ENCODE data around the gene DNAJC3. TPM values are rescaled to one million over a fixed set of nuclear protein-coding genes. Genes with fewer than 3 reads are reported as not detected.

Gene DNAJC3
- total and polyA plus RNA-seq, 2 of the 8 experiments (the other 6 are each of a cell fraction or from before 2014, with no cell fraction given) = 4.3 to 24.1 TPM

DNA sequence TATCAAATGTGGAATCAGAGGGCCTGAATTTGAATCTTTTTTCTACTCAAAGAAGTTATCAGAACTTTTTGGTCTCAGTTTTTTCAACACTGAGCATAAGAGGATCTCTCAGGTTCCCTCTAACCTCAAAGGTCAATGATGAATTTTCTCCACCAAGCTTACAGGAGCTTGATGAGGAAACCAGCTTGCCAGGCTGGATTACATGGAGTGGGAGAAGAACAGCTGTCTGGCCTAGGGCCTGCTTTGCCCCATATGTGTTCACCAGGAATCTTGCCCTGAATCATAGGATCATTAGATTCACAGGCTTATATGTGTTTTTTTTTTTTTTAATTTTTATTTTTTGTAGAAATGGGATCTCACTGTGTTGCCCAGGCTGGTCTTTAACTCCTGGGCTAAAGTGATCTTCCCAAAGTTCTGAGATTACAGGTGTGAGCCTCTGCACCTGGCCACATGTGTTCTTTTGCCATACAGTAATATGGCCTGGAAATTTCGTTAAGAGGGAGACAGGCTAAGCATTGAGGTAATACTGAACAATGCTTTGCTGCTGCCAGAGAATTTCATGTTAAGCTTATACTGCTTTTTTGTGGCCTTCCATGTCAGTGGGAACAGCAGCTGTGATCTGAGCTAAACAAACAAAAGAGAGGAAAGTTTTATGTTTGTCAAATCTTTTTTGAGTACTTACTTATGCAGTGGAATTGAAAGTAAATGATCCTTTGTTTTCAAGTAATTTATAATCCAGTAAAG is 110.6 kb downstream of the DNAJC3 start:
- no peak for FAIRE-seq

More for the DNA sequence above, 110.6 kb downstream of the DNAJC3 start:
- Histone ChIP-seq H3K9ac (replicated peaks in 1 of 4; ENCODE audit: extremely low read depth in 1 of 4, low read depth in 3 of 4, low read length in 3 of 4) (no peak overlapping the region), H3K4me1 (replicated peaks in 1 of 4; ENCODE audit: control insufficient read depth in 3 of 4, insufficient read depth in 4 of 4, low read length in 3 of 4) (no peaks in the 10 kb centered on the region), H3K79me2 (ENCODE audit: control insufficient read depth in 1 of 2, insufficient read depth in 2 of 2, low read length in 2 of 2) (no peaks in the 10 kb centered on the region), H3K23me2 (ENCODE audit: low read depth, low read length) (no peaks in the 10 kb centered on the region), H4K20me1 (replicated peaks in 1 of 2; ENCODE audit: control insufficient read depth in 1 of 2, insufficient read depth in 2 of 2, low read length in 2 of 2) (no peaks in the 10 kb centered on the region), H2BK120ac (replicated peaks; ENCODE audit: low read depth, low read length) (no peak overlapping the region), H4K8ac (ENCODE audit: extremely low read depth, insufficient read depth, low read length) (no peak overlapping the region), H3K36me3 (ENCODE audit: control insufficient read depth in 2 of 4, insufficient read depth in 4 of 4, low read length in 3 of 4) (peaks cover 0 to 10% (median 1%) of the 10 kb centered on the region in 4 experiments; a peak in 5 of 8 replicates), H3K4me2 (ENCODE audit: insufficient read depth in 1 of 2, low read depth in 2 of 2, low read length in 2 of 2) (no peak overlapping the region), H2BK20ac (ENCODE audit: low read length) (no peak overlapping the region), H4K5ac (ENCODE audit: insufficient read length, low read depth, low read length) (no peak overlapping the region), H2BK15ac (ENCODE audit: low read length) (no peak overlapping the region), H3K9me3 (ENCODE audit: insufficient read depth in 2 of 2, low read depth in 1 of 2, low read length in 1 of 2) (no peaks in the 10 kb centered on the region), H3K23ac (ENCODE audit: insufficient read length) (no peak overlapping the region), H3K18ac (ENCODE audit: extremely low read depth, low read length) (no peak overlapping the region), H3K4me3 (ENCODE audit: extremely low read depth in 1 of 4, insufficient read depth in 2 of 4, low read depth in 3 of 4, low read length in 4 of 4) (no peak overlapping the region), H3K56ac (replicated peaks; ENCODE audit: insufficient read length, low read depth, low read length) (no peak overlapping the region), H3K27ac (ENCODE audit: low read depth, low read length) (no peak overlapping the region), H3K4ac (replicated peaks; ENCODE audit: insufficient read length, low read depth, low read length) (no peak overlapping the region), H3K27me3 (replicated peaks in 1 of 4; ENCODE audit: control insufficient read depth in 3 of 4, extremely low read depth in 1 of 4, insufficient read depth in 3 of 4, low read length in 3 of 4) (no peaks in the 10 kb centered on the region), H3K14ac (ENCODE audit: insufficient read length) (no peak overlapping the region), H3K79me1 (ENCODE audit: low read depth, low read length) (no peaks in the 10 kb centered on the region), H4K91ac (replicated peaks; ENCODE audit: insufficient read length, low read length) (no peak overlapping the region), H2AFZ (ENCODE audit: low read length) (no peak overlapping the region), H2BK12ac (ENCODE audit: low read depth, low read length) (no peak overlapping the region), H2BK5ac (ENCODE audit: low read depth, low read length) (no peak overlapping the region), H2AK5ac (ENCODE audit: low read depth, low read length) (no peak overlapping the region)
- no peak for DNase-seq (ENCODE audit: low read depth in 1 of 2, low spot score in 2 of 2)
- ChIA-PET CTCF (ENCODE audit: partially characterized antibody) (interaction anchor here (0.9 to 1.8 kb wide), 4 partner anchors 23 to 949 kb away, joined by 3 read pairs; no protein-coding TSS in a partner anchor), POLR2A (ENCODE audit: partially characterized antibody) (no interaction called here)
- WGBS, 2 experiments (ENCODE audit: extremely low coverage in 1 of 2, insufficient coverage in 1 of 2, insufficient read length in 1 of 2, insufficient replicate concordance in 2 of 2, low coverage in 1 of 2, low lambda C conversion rate in 2 of 2, missing lambda C conversion rate in 1 of 2) = 94% methylated on average over 1 of the region's 1 CpG; no CpG with 5 or more reads in 1 of the 2 experiments
- TF ChIP-seq ZNF274 (IDR thresholded peaks at IDR 0.05; ENCODE audit: borderline replicate concordance, extremely low read depth, low read length) (no peak), SAP30 (IDR thresholded peaks at IDR 0.05; ENCODE audit: insufficient read depth, insufficient replicate concordance, low read length) (no peak), ATF3 (IDR thresholded peaks at IDR 0.05; ENCODE audit: insufficient read depth, low read depth, low read length) (no peak), CHD2 (IDR thresholded peaks at IDR 0.05; ENCODE audit: low read length) (no peak), RXRA (IDR thresholded peaks at IDR 0.05; ENCODE audit: insufficient read depth, low read depth, low read length) (no peak), EZH2 (IDR thresholded peaks at IDR 0.05; ENCODE audit: low read depth, low read length, severe bottlenecking) (no peak), EGR1 (IDR thresholded peaks at IDR 0.05; ENCODE audit: borderline replicate concordance, low read depth, low read length) (no peak), HDAC2 (IDR thresholded peaks at IDR 0.05; ENCODE audit: borderline replicate concordance in 1 of 2, low read depth in 2 of 2, low read length in 2 of 2) (no peak), GTF2F1 (IDR thresholded peaks at IDR 0.05; ENCODE audit: borderline replicate concordance, low read depth, low read length) (no peak), EP300 (IDR thresholded peaks at IDR 0.05; ENCODE audit: borderline replicate concordance in 1 of 2, low read depth in 2 of 2, low read length in 2 of 2) (no peak)
